ELF-1 (cell line): ENCODE results near the gene COL4A6.
A peak's percentile ranks its signal among the peaks of the same experiment; 100 is the strongest.

Source experiments
- DNase-seq: peaks from one replicate; pipeline ENCODE4 v3.0.0-alpha.2; 2016; ENCODE audit warnings: low read depth, low spot score

The COL4A6 gene

GRCh38 chrX:108331126-108331909, 106.9 kb downstream of the COL4A6 start:
- DNase-seq, result no peak

- no peak for DNase-seq
Measured at GRCh38 chrX:108323751-108324150, 114.5 kb downstream of the COL4A6 start.

GRCh38 chrX:108322234-108322633, 116.0 kb downstream of the COL4A6 start:
- no peak for DNase-seq

GRCh38 chrX:108316456-108316855, 121.8 kb downstream of the COL4A6 start:
- no peak for DNase-seq

GRCh38 chrX:108313669-108314068, 124.6 kb downstream of the COL4A6 start:
- no peak for DNase-seq

- DNase-seq, result peak; percentile 89
Measured at GRCh38 chrX:108312957-108313356, 125.3 kb downstream of the COL4A6 start.

GRCh38 chrX:108312011-108312410, 126.2 kb downstream of the COL4A6 start:
- no peak for DNase-seq

GRCh38 chrX:108310506-108310905, 127.7 kb downstream of the COL4A6 start:
- no peak for DNase-seq

GRCh38 chrX:108309144-108309543, 129.1 kb downstream of the COL4A6 start:
- DNase-seq, result peak; percentile 32

- no peak for DNase-seq
Measured at GRCh38 chrX:108307132-108308085, 130.8 kb downstream of the COL4A6 start.

- no peak for DNase-seq
Measured at GRCh38 chrX:108306086-108306485, 132.1 kb downstream of the COL4A6 start.

GRCh38 chrX:108304757-108305156, 133.5 kb downstream of the COL4A6 start:
- no peak for DNase-seq

GRCh38 chrX:108304210-108304609, 134.0 kb downstream of the COL4A6 start:
- peak; percentile 37 for DNase-seq

GRCh38 chrX:108303682-108304081, 134.5 kb downstream of the COL4A6 start:
- DNase-seq, result no peak

- DNase-seq, result no peak
Measured at GRCh38 chrX:108299704-108300103, 138.5 kb downstream of the COL4A6 start.

GRCh38 chrX:108299101-108299591, 139.1 kb downstream of the COL4A6 start:
- no peak for DNase-seq

- DNase-seq, result no peak
Measured at GRCh38 chrX:108298165-108298602, 140.0 kb downstream of the COL4A6 start.

GRCh38 chrX:108297290-108297689, 140.9 kb downstream of the COL4A6 start:
- no peak for DNase-seq

GRCh38 chrX:108292053-108292452, 146.2 kb downstream of the COL4A6 start:
- no peak for DNase-seq

GRCh38 chrX:108285918-108286317, 152.3 kb downstream of the COL4A6 start:
- no peak for DNase-seq

GRCh38 chrX:108285356-108285755, 152.9 kb downstream of the COL4A6 start:
- no peak for DNase-seq

- no peak for DNase-seq
Measured at GRCh38 chrX:108275732-108276131, 162.5 kb downstream of the COL4A6 start.
